IMR-90 (cell line): Measurements from ENCODE around the gene MTHFD2. TPM values are rescaled to one million over a fixed set of nuclear protein-coding genes. Genes with fewer than 3 reads are reported as not detected.

Source experiments
- ATAC-seq: fragments of 200-7000 bp; cut with Tn5 transposase; 2 replicates; pipeline ENCODE4 v1.9.1; 2020; ENCODE audit warnings: low read depth, mild to moderate bottlenecking, moderate library complexity
- BruUV-seq: library from RNA; stranded (reverse); fragments of 400-500 nt; replicated peaks from 2 replicates; lab custom pipeline; 2021; lab: Mats Ljungman, UMichigan
- CTCF ChIA-PET: fragments of 300-600 bp; formaldehyde crosslinking; extraction: SDS; loops from one replicate; lab custom pipeline; 2021; ENCODE audit warnings: antibody characterized with exemption; lab: Yijun Ruan, JAX
- POLR2A ChIA-PET: fragments of 300-600 bp; sonication (Branson Sonifier 250); formaldehyde crosslinking; loops from one replicate; lab custom pipeline; 2022; ENCODE audit warnings: antibody characterized with exemption; ENCODE audit not compliant: unreplicated experiment; lab: Charles Lee
- DNase-seq: peaks from one replicate; pipeline ENCODE4 v3.0.0; 2013
- H2AFZ ChIP-seq: replicated peaks from 2 replicates; pipeline ENCODE3; 2013; ENCODE audit warnings: low read length, mild to moderate bottlenecking; ENCODE audit not compliant: poor library complexity
- H2AK5ac ChIP-seq: 2 replicates; pipeline ENCODE4 v1.6.1; 2013; ENCODE audit warnings: low read depth, low read length, inconsistent platforms
- H2AK9ac ChIP-seq: replicated peaks from 2 replicates; pipeline ENCODE3; 2013; ENCODE audit warnings: mild to moderate bottlenecking, low read depth, low read length, moderate library complexity; ENCODE audit not compliant: poor library complexity
- H2BK120ac ChIP-seq: 2 replicates; pipeline ENCODE4 v1.6.1; 2013; ENCODE audit warnings: low read depth, low read length, inconsistent platforms
- H2BK15ac ChIP-seq: 3 replicates; pipeline ENCODE4 v1.6.1; 2013; ENCODE audit warnings: low read depth, low read length, inconsistent platforms
- H2BK20ac ChIP-seq: 2 replicates; pipeline ENCODE4 v1.6.1; 2013; ENCODE audit warnings: low read depth, mild to moderate bottlenecking, inconsistent platforms, low read length, moderate library complexity
- H2BK5ac ChIP-seq: 2 replicates; pipeline ENCODE4 v1.6.1; 2013; ENCODE audit warnings: mild to moderate bottlenecking, low read depth, low read length, inconsistent platforms; ENCODE audit not compliant: poor library complexity, severe bottlenecking
- H3K14ac ChIP-seq: replicated peaks from 2 replicates; pipeline ENCODE4 v1.6.1; 2013; ENCODE audit warnings: low read depth, low read length, inconsistent platforms
- H3K18ac ChIP-seq: 2 replicates; pipeline ENCODE4 v1.6.1; 2013; ENCODE audit warnings: low read depth, low read length, control low read depth
- H3K23ac ChIP-seq: 2 replicates; pipeline ENCODE4 v1.6.1; 2013; ENCODE audit warnings: low read depth, low read length, inconsistent platforms
- H3K27ac ChIP-seq: 2 replicates; pipeline ENCODE4 v1.5.1; 2013; ENCODE audit warnings: mild to moderate bottlenecking, control low read depth, low read length; ENCODE audit not compliant: insufficient read depth
- H3K27me3 ChIP-seq: 2 replicates; pipeline ENCODE4 v1.6.1; 2013; ENCODE audit warnings: low read length; ENCODE audit not compliant: control insufficient read depth, insufficient read depth
- H3K36me3 ChIP-seq: 2 replicates; pipeline ENCODE4 v1.6.1; 2013; ENCODE audit warnings: low read length, mixed read lengths; ENCODE audit not compliant: control insufficient read depth, insufficient read depth
- H3K4ac ChIP-seq: 2 replicates; pipeline ENCODE4 v1.6.1; 2013; ENCODE audit warnings: low read depth, low read length, inconsistent platforms
- H3K4me1 ChIP-seq: 2 replicates; pipeline ENCODE4 v1.6.1; 2013; ENCODE audit warnings: low read length, mixed read lengths; ENCODE audit not compliant: control insufficient read depth, insufficient read depth
- H3K4me2 ChIP-seq: 2 replicates; pipeline ENCODE4 v1.6.1; 2013; ENCODE audit warnings: low read depth, mild to moderate bottlenecking, control low read depth, low read length, moderate library complexity
- H3K4me3 ChIP-seq: 2 replicates; pipeline ENCODE4 v1.5.1; 2013; ENCODE audit warnings: low read depth, mild to moderate bottlenecking, control low read depth, low read length, moderate library complexity; ENCODE audit not compliant: insufficient read depth
- H3K56ac ChIP-seq: 2 replicates; pipeline ENCODE4 v1.6.1; 2013; ENCODE audit warnings: low read length, inconsistent platforms; ENCODE audit not compliant: insufficient read depth; ENCODE audit errors: extremely low read depth
- H3K79me1 ChIP-seq, 2 experiments: 2 replicates each; pipeline ENCODE4 v1.6.1; 2013; ENCODE audit warnings: low read length in 2 of 2, inconsistent platforms in 1 of 2, low read depth in 1 of 2
- H3K9ac ChIP-seq: 2 replicates; pipeline ENCODE4 v1.6.1; 2013; ENCODE audit warnings: low read depth, low read length, control low read depth
- H3K9me1 ChIP-seq: 2 replicates; pipeline ENCODE4 v1.6.1; 2013; ENCODE audit warnings: low read length, inconsistent platforms; ENCODE audit not compliant: insufficient read depth
- H3K9me3 ChIP-seq: 2 replicates; pipeline ENCODE4 v1.6.1; 2013; ENCODE audit warnings: low read length; ENCODE audit not compliant: control insufficient read depth, insufficient read depth
- H4K20me1 ChIP-seq: 2 replicates; pipeline ENCODE4 v1.6.1; 2013; ENCODE audit warnings: low read length, inconsistent platforms; ENCODE audit not compliant: insufficient read depth
- H4K5ac ChIP-seq: 2 replicates; pipeline ENCODE4 v1.6.1; 2013; ENCODE audit warnings: mild to moderate bottlenecking, low read depth, low read length, control low read depth
- H4K8ac ChIP-seq, 2 experiments: 2 replicates each; pipeline ENCODE4 v1.6.1; 2013; ENCODE audit warnings: low read depth in 2 of 2, low read length in 2 of 2, control low read depth in 1 of 2, inconsistent platforms in 1 of 2
- H4K91ac ChIP-seq: 2 replicates; pipeline ENCODE4 v1.6.1; 2013; ENCODE audit warnings: low read depth, low read length, inconsistent platforms; ENCODE audit not compliant: insufficient read depth
- BHLHE40 ChIP-seq: fragments of 150-350 bp; IDR thresholded peaks from 2 replicates; pipeline ENCODE4 v1.6.1; 2016; ENCODE audit warnings: mild to moderate bottlenecking, low read depth, low read length
- CEBPB ChIP-seq: IDR thresholded peaks from 2 replicates; pipeline ENCODE4 v1.6.1; 2012; ENCODE audit warnings: low read depth, low read length, improper control_type of control experiment
- CHD1 ChIP-seq: IDR thresholded peaks from 2 replicates; pipeline ENCODE4 v1.6.1; 2012; ENCODE audit warnings: low read depth, low read length, improper control_type of control experiment
- CTCF ChIP-seq: conservative IDR thresholded peaks from 2 replicates; pipeline ENCODE4 v1.5.1; 2012; ENCODE audit warnings: mild to moderate bottlenecking, low read depth, low read length, improper control_type of control experiment
- ELK1 ChIP-seq: fragments of 150-350 bp; IDR thresholded peaks from 2 replicates; pipeline ENCODE4 v1.6.1; 2016; ENCODE audit warnings: low read depth, mild to moderate bottlenecking, low read length, moderate library complexity, borderline replicate concordance
- FOS ChIP-seq: fragments of 150-350 bp; IDR thresholded peaks from 2 replicates; pipeline ENCODE4 v1.6.1; 2016; ENCODE audit warnings: low read depth, low read length
- MAFK ChIP-seq: IDR thresholded peaks from 2 replicates; pipeline ENCODE4 v1.6.1; 2012; ENCODE audit warnings: low read depth, low read length, improper control_type of control experiment
- MAZ ChIP-seq: IDR thresholded peaks from 2 replicates; pipeline ENCODE4 v1.6.1; 2012; ENCODE audit warnings: low read depth, mild to moderate bottlenecking, low read length, improper control_type of control experiment, moderate library complexity, borderline replicate concordance
- MXI1 ChIP-seq: IDR thresholded peaks from 2 replicates; pipeline ENCODE4 v1.6.1; 2012; ENCODE audit warnings: low read depth, mild to moderate bottlenecking, low read length, moderate library complexity, borderline replicate concordance
- NFE2L2 ChIP-seq: fragments of 150-350 bp; IDR thresholded peaks from 2 replicates; pipeline ENCODE4 v1.6.1; 2016; ENCODE audit warnings: low read depth, mild to moderate bottlenecking, low read length
- POLR2A ChIP-seq: IDR thresholded peaks from 2 replicates; pipeline ENCODE4 v1.6.1; 2012; ENCODE audit warnings: mild to moderate bottlenecking, low read depth, low read length
- RAD21 ChIP-seq: IDR thresholded peaks from 2 replicates; pipeline ENCODE4 v1.6.1; 2012; ENCODE audit warnings: low read length, improper control_type of control experiment
- RCOR1 ChIP-seq: IDR thresholded peaks from 2 replicates; pipeline ENCODE4 v1.6.1; 2012; ENCODE audit warnings: mild to moderate bottlenecking, low read length, improper control_type of control experiment; ENCODE audit not compliant: insufficient replicate concordance
- RFX5 ChIP-seq: IDR thresholded peaks from 2 replicates; pipeline ENCODE4 v1.8.0; 2012; ENCODE audit warnings: low read depth, mild to moderate bottlenecking, low read length, moderate library complexity
- SMC3 ChIP-seq: fragments of 150-350 bp; IDR thresholded peaks from 2 replicates; pipeline ENCODE4 v1.6.1; 2016; ENCODE audit warnings: low read depth, mild to moderate bottlenecking, antibody characterized with exemption, low read length, moderate library complexity
- WGBS, 2 experiments: methylation state at CpG; one replicate each; pipeline versions ENCODE4 v1.1.5 to v1.1.7; 2013; ENCODE audit warnings: missing lambda C conversion rate in 2 of 2; ENCODE audit not compliant: insufficient read length in 1 of 2; ENCODE audit errors: extremely low coverage in 2 of 2; 5-methylcytosine and 5-hydroxymethylcytosine counted together
- dilution Hi-C: fragments of 300-500 bp; cut with HindIII; formaldehyde crosslinking; loops from one replicate; pipeline ENCODE4 v1.14.3; 2018; ENCODE audit warnings: low sequenced_read_pairs; ENCODE audit not compliant: unreplicated experiment
- in situ Hi-C: fragments of 300-500 bp; cut with MboI; formaldehyde crosslinking; loops from 3 replicates; pipeline ENCODE4 v1.14.3; 2019; ENCODE audit warnings: low sequenced_read_pairs, inconsistent platforms, mixed read lengths
- intact Hi-C: fragments of 100-400 bp; cut with micrococcal nuclease; formaldehyde crosslinking; loops from 2 replicates; pipeline ENCODE4 v1.10.0; 2022
- polyA plus RNA-seq, 3 experiments: library from polyadenylated mRNA; depleted of rRNA; stranded (reverse); fragments of >200 nt; gene quantifications; 2 replicates each; pipeline ENCODE4 v1.2.3, GENCODE V29; 2012; ENCODE audit warnings: low replicate concordance in 1 of 3
- total RNA-seq: library from RNA; depleted of rRNA; stranded (reverse); fragments of >200 nt; gene quantifications from 2 replicates; pipeline ENCODE4 v1.2.3, GENCODE V29; 2012
- TF ChIP-seq, protein P1 (sequence below): fragments of 150-350 bp; IDR thresholded peaks from 2 replicates; pipeline ENCODE4 v1.6.1; 2017; ENCODE audit warnings: mild to moderate bottlenecking, antibody characterized with exemption, low read length, low read depth

MTHFD2 gene
- total and polyA plus RNA-seq, 2 of the 4 experiments (the other 2 are of a cell fraction) = 66.8 to 122 TPM

- dilution Hi-C loops (no loop called here), in situ Hi-C loops (no loop called here), intact Hi-C loops (no loop called here)
- Histone ChIP-seq H3K23ac (no peak overlapping the region), H3K79me1 (no peaks in the 10 kb centered on the region), H4K8ac (no peak overlapping the region), H4K20me1 (no peaks in the 10 kb centered on the region), H2BK120ac (no peak overlapping the region), H3K27ac (no peak overlapping the region), H2AFZ (no peak overlapping the region), H2AK9ac (no peak overlapping the region), H2BK15ac (no peak overlapping the region), H3K4me2 (no peak overlapping the region), H4K5ac (no peak overlapping the region), H3K9me1 (no peaks in the 10 kb centered on the region), H2BK20ac (no peak overlapping the region), H4K91ac (no peak overlapping the region), H2BK5ac (no peak overlapping the region), H3K36me3 (no peaks in the 10 kb centered on the region), H3K14ac (no peak overlapping the region), H2AK5ac (no peak overlapping the region), H3K27me3 (peaks cover 15% of the 10 kb centered on the region), H3K4ac (no peak overlapping the region), H3K4me3 (no peak overlapping the region), H3K4me1 (no peaks in the 10 kb centered on the region), H3K18ac (no peak overlapping the region), H3K9me3 (peaks cover 6% of the 10 kb centered on the region), H3K9ac (no peak overlapping the region), H3K56ac (no peak overlapping the region)
- 100% methylated on average over 1 of the region's 7 CpGs; no CpG with 5 or more reads in 1 of the 2 experiments for WGBS, 2 experiments
- TF ChIP-seq CTCF (no peak), SMC3 (no peak), NFE2L2 (no peak), MAFK (no peak), ELK1 (no peak), BHLHE40 (no peak), POLR2A (no peak), MXI1 (no peak), RFX5 (no peak), MAZ (no peak), FOS (no peak), CEBPB (no peak), RAD21 (no peak), RCOR1 (no peak), CHD1 (no peak)
- TF ChIP-seq, protein P1, sequence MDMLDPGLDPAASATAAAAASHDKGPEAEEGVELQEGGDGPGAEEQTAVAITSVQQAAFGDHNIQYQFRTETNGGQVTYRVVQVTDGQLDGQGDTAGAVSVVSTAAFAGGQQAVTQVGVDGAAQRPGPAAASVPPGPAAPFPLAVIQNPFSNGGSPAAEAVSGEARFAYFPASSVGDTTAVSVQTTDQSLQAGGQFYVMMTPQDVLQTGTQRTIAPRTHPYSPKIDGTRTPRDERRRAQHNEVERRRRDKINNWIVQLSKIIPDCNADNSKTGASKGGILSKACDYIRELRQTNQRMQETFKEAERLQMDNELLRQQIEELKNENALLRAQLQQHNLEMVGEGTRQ = no peak
- ATAC-seq (no peak), DNase-seq (no peak)
- ChIA-PET CTCF (no interaction called here), POLR2A (no interaction called here)
- no TSS peak for BruUV-seq
These were observed 44.1 kb downstream of the MTHFD2 start for GRCh38 chr2:74242354-74243071.
